ENCODE results near the gene EPHB4.

The EPHB4 gene

GRCh38 chr7:100783804-100784203 lies 43.5 kb downstream of the EPHB4 start:
- Histone ChIP-seq H3K9me2 (replicated peaks; ENCODE audit: low read depth, low read length) (no peaks in the 10 kb centered on the region), H3K4me1 (ENCODE audit: insufficient read depth, low read length, poor library complexity, severe bottlenecking) (no peaks in the 10 kb centered on the region), H4K20me1 (ENCODE audit: insufficient read depth, low read length, poor library complexity, severe bottlenecking) (no peaks in the 10 kb centered on the region), H3K9ac (ENCODE audit: low read depth, low read length, poor library complexity, severe bottlenecking) (no peak overlapping the region), H3K36me3 (ENCODE audit: insufficient read depth, low read length) (no peaks in the 10 kb centered on the region), H2AFZ (ENCODE audit: low read length) (no peak overlapping the region), H3K79me2 (ENCODE audit: insufficient read depth, low read length) (no peaks in the 10 kb centered on the region), H3K27me3 (ENCODE audit: insufficient read depth, low read length, poor library complexity, severe bottlenecking) (no peaks in the 10 kb centered on the region), H3K4me3 (ENCODE audit: low read length, poor library complexity, severe bottlenecking) (no peak overlapping the region), H3K4me2 (ENCODE audit: low read depth, low read length, poor library complexity, severe bottlenecking) (no peak overlapping the region), H3F3A (ENCODE audit: low read depth) (no peaks in the 10 kb centered on the region), H3K9me3 (ENCODE audit: insufficient read depth, low read depth, low read length) (no peaks in the 10 kb centered on the region)
- TF ChIP-seq EZH2phosphoT487 (IDR thresholded peaks at IDR 0.05; ENCODE audit: borderline replicate concordance) (no peak), CTCF (conservative IDR thresholded peaks at IDR 0.05; ENCODE audit: low read length) (no peak)

- no peaks in the 10 kb centered on the region for H3K9me2 ChIP-seq (replicated peaks; ENCODE audit: low read depth, low read length)
- no peak overlapping the region for H3K4me3 ChIP-seq (ENCODE audit: low read length, poor library complexity, severe bottlenecking)
- no peak overlapping the region for H3K9ac ChIP-seq (ENCODE audit: low read depth, low read length, poor library complexity, severe bottlenecking)
- H3K9me3 ChIP-seq (ENCODE audit: insufficient read depth, low read depth, low read length) = no peaks in the 10 kb centered on the region
- H3K36me3 ChIP-seq (ENCODE audit: insufficient read depth, low read length) = no peaks in the 10 kb centered on the region
- TF ChIP-seq EZH2phosphoT487 (IDR thresholded peaks at IDR 0.05; ENCODE audit: borderline replicate concordance) = no peak
- no peak for TF ChIP-seq CTCF (conservative IDR thresholded peaks at IDR 0.05; ENCODE audit: low read length)
- H3F3A ChIP-seq (ENCODE audit: low read depth) = no peaks in the 10 kb centered on the region
- no peak overlapping the region for H3K4me2 ChIP-seq (ENCODE audit: low read depth, low read length, poor library complexity, severe bottlenecking)
- no peaks in the 10 kb centered on the region for H3K27me3 ChIP-seq (ENCODE audit: insufficient read depth, low read length, poor library complexity, severe bottlenecking)
- no peak overlapping the region for H2AFZ ChIP-seq (ENCODE audit: low read length)
- no peaks in the 10 kb centered on the region for H4K20me1 ChIP-seq (ENCODE audit: insufficient read depth, low read length, poor library complexity, severe bottlenecking)
- no peaks in the 10 kb centered on the region for H3K79me2 ChIP-seq (ENCODE audit: insufficient read depth, low read length)
- no peaks in the 10 kb centered on the region for H3K4me1 ChIP-seq (ENCODE audit: insufficient read depth, low read length, poor library complexity, severe bottlenecking)
Observed at GRCh38 chr7:100781255-100781654, 46.1 kb downstream of the EPHB4 start.

GRCh38 chr7:100779359-100779758 lies 48.0 kb downstream of the EPHB4 start:
- Histone ChIP-seq H3K4me2 (ENCODE audit: low read depth, low read length, poor library complexity, severe bottlenecking) (no peak overlapping the region), H3K9me2 (replicated peaks; ENCODE audit: low read depth, low read length) (no peaks in the 10 kb centered on the region), H2AFZ (ENCODE audit: low read length) (no peak overlapping the region), H3K4me1 (ENCODE audit: insufficient read depth, low read length, poor library complexity, severe bottlenecking) (no peaks in the 10 kb centered on the region), H3K79me2 (ENCODE audit: insufficient read depth, low read length) (no peaks in the 10 kb centered on the region), H4K20me1 (ENCODE audit: insufficient read depth, low read length, poor library complexity, severe bottlenecking) (no peaks in the 10 kb centered on the region), H3K4me3 (ENCODE audit: low read length, poor library complexity, severe bottlenecking) (no peak overlapping the region), H3K36me3 (ENCODE audit: insufficient read depth, low read length) (no peaks in the 10 kb centered on the region), H3F3A (ENCODE audit: low read depth) (no peaks in the 10 kb centered on the region), H3K27me3 (ENCODE audit: insufficient read depth, low read length, poor library complexity, severe bottlenecking) (no peaks in the 10 kb centered on the region), H3K9me3 (ENCODE audit: insufficient read depth, low read depth, low read length) (no peaks in the 10 kb centered on the region), H3K9ac (ENCODE audit: low read depth, low read length, poor library complexity, severe bottlenecking) (no peak overlapping the region)
- no peak for TF ChIP-seq CTCF (conservative IDR thresholded peaks at IDR 0.05; ENCODE audit: low read length)

All from Loucy (cell line).